ENCODE results near the gene BICDL2. TPM values are rescaled to one million over a fixed set of nuclear protein-coding genes. Genes with fewer than 3 reads are reported as not detected.

BICDL2 gene
- total and polyA plus RNA-seq, 9 of the 15 experiments (the other 6 are each of a cell fraction or from before 2014, with no cell fraction given): 0.09 to 0.28 (median 0.09) TPM; not detected in 6

- TF ChIP-seq ATF3 (IDR thresholded peaks at IDR 0.05): no peak
- no peak for TF ChIP-seq ATF3 (CRISPR knock-in tag; conservative IDR thresholded peaks at IDR 0.05)
- no peak for TF ChIP-seq ZKSCAN3 (CRISPR knock-in tag; IDR thresholded peaks at IDR 0.05)
- no peak for TF ChIP-seq KDM5B (IDR thresholded peaks at IDR 0.05; ENCODE audit: insufficient replicate concordance, low read depth, low read length)
- no peak for TF ChIP-seq PML (IDR thresholded peaks at IDR 0.05; ENCODE audit: low read length)
- no peak for TF ChIP-seq RBM22 (IDR thresholded peaks at IDR 0.05; ENCODE audit: low read depth, low read length, poor library complexity, severe bottlenecking)
- TF ChIP-seq THRA (IDR thresholded peaks at IDR 0.05): no peak
- TF ChIP-seq SP1 (CRISPR knock-in tag; IDR thresholded peaks at IDR 0.05): no peak; the same call in 1 of the 2 replicates
- TF ChIP-seq NKRF (IDR thresholded peaks at IDR 0.05; ENCODE audit: borderline replicate concordance): peak; percentile 81
- no peak for TF ChIP-seq VEZF1 (CRISPR knock-in tag; IDR thresholded peaks at IDR 0.05)
- TF ChIP-seq MBD2 (IDR thresholded peaks at IDR 0.05; ENCODE audit: borderline replicate concordance, low read depth): no peak
- TF ChIP-seq CREB1 (IDR thresholded peaks at IDR 0.05): no peak
- no peak for TF ChIP-seq CREB1 (CRISPR knock-in tag; IDR thresholded peaks at IDR 0.05)
- TF ChIP-seq FOXO4 (CRISPR knock-in tag; IDR thresholded peaks at IDR 0.05): no peak
- TF ChIP-seq MXI1 (IDR thresholded peaks at IDR 0.05; ENCODE audit: low read depth, low read length): 0 out of 2 replicates have a peak, but pooled peaks have one; percentile 20
- no peak for TF ChIP-seq PCBP2 (IDR thresholded peaks at IDR 0.05; ENCODE audit: low read depth, low read length, poor library complexity, severe bottlenecking)
- TF ChIP-seq LCOR (CRISPR knock-in tag; IDR thresholded peaks at IDR 0.05): no peak
- TF ChIP-seq KLF6 (CRISPR knock-in tag; IDR thresholded peaks at IDR 0.05; ENCODE audit: borderline replicate concordance): no peak
- no peak for TF ChIP-seq ZNF212 (CRISPR knock-in tag; IDR thresholded peaks at IDR 0.05)
- TF ChIP-seq USF2 (CRISPR knock-in tag; IDR thresholded peaks at IDR 0.05): 0 out of 2 replicates have a peak, but pooled peaks have one; percentile 20
- no peak for TF ChIP-seq L3MBTL2 (IDR thresholded peaks at IDR 0.05)
Measured at GRCh38 chr16:2979669-2980226, 57.0 kb downstream of the BICDL2 start (continued).

Data from K562 (cell line).